ENCODE measurements around the gene LARGE2.

The LARGE2 gene

DNA sequence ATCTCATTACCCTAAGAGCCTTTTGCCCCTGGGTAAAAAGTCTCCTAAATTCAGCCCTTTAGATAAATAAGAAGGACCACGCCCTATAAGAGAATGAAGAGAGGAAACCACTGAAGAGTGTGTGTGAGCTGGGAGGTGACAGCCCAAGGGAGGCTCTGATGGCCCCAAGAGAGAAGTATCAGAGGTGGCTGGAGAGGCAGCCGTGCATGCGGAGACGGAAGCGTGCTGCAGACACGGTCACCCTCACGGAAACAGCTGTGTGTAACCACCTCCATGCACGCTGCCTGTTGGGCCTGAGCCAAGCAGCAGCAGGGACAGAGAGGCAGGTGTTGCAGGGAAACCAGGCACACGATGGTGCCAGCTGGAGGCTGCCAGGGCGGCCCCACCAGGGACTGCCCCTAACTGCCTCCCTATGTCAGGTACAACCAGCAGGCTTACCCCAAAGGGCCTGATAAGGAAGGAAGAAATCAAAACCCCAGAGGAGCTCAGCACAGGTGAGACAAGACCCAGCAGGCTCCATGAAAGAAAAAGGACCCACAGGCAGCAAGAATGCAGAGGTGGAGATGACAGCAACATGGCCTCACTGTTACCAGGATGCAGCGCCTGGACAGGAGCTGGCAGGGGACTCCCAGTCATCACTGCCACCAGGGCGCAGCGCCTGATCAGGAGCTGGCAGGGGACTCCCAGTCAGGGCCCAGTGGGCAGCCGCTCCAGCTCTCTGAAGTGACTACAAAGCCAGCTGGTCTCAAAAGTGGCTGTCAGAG lies 7.8 kb downstream of the LARGE2 start:
- no peak for DNase-seq (ENCODE audit: low read depth)

DNA sequence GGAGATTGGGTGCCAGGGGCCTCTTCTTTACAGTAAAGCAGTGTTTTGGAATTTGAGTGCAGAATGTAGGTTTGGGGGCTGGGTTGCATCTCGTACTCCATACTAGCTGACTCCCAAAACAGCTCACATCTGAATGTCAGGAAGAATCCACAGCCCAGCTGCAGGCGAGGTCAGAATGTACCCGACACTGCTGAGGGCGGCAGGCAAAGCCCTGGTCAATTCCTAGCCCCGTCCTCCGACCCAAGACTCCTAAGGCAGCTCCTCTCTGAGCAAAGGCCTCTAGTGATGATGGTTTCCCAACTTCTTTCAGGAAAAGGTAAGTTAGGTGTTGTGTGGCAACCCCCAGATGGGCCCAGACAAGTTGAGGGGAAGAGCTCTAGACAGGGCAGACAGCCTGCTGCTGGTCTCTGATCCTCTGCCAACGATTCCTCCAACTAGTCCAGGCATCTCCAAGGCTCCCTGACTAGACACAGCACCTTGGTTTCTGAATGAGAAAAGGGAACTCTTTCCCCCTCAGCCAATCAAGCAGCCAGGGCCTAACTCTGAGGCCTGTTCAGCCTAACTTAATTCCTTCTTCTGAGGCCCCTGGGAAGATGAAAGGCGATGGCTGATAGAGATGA lies 8.6 kb downstream of the LARGE2 start:
- no peak for DNase-seq (ENCODE audit: low read depth)

DNA sequence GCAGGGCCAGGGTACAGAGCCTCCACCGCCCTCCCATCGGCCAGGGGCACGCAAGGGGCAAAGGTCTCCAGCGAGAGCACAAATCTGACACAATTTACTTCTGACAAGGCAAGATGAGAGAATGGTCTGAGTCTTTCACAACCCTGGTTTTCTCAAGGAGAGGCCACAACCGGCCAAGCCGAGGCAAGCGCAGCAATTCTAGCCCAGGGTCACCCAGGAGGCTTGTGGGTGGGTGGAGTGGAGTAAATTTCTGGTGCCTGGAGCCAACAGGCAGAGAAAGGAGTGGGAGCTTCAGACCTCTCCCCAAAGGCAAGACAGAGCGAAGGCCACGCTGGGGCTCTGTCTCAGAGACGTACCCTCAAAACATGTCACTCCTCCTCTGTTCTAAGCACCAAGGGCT lies 9.3 kb downstream of the LARGE2 start:
- no peak for DNase-seq (ENCODE audit: low read depth)

DNA sequence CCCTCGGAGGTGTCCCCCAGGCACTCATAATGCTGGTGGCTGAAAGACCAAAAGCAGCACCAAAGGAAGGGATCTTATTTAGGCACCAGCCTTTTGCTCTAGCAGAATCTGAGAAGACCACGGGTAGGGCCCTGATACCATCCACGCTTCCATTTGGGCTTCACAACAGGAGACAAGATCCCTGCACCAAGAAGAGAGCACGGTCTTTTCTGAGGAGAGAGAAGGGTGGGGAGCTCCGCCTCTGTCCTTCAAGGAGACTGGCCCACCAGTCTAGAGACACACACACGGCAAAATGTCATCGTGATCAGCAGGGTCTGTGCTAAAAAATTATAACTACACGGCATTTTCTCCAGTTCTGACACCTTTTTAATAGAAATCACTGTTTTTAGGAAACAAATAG lies 9.8 kb downstream of the LARGE2 start:
- no peak for DNase-seq (ENCODE audit: low read depth)

DNA sequence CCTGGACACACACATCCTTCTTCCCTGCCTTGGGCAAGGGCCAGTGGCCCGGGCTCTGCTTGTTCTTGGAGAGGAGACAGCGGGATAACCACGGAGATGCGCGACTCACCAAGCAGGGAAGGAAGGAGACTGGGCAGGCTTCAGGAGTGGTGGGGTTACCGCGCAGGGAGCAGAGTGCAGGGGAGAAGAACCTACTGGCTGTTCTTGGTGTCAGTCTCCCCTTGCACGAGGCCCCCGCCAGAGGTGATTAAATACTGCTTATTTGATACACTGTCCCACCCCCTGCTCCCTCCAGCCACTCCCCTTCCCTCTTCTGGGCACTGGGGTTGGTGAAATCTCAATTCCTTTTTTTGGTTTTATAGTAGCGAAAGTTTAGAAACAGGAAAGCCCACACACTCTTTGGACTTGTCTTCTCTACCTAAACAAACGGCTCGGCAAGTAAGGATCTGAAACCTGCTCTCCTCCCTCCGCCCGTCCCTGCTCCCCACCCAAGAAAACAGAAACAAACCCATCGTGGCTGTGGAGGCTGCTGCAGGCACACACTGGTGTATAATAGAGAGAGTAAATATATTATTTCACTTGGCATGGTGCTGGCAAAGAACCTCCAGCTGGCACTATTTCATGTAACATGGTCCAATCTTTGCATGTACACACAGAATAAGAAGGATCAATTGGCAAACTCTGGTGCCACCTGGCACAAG lies 10.8 kb downstream of the LARGE2 start:
- no peak for DNase-seq (ENCODE audit: low read depth)

DNA sequence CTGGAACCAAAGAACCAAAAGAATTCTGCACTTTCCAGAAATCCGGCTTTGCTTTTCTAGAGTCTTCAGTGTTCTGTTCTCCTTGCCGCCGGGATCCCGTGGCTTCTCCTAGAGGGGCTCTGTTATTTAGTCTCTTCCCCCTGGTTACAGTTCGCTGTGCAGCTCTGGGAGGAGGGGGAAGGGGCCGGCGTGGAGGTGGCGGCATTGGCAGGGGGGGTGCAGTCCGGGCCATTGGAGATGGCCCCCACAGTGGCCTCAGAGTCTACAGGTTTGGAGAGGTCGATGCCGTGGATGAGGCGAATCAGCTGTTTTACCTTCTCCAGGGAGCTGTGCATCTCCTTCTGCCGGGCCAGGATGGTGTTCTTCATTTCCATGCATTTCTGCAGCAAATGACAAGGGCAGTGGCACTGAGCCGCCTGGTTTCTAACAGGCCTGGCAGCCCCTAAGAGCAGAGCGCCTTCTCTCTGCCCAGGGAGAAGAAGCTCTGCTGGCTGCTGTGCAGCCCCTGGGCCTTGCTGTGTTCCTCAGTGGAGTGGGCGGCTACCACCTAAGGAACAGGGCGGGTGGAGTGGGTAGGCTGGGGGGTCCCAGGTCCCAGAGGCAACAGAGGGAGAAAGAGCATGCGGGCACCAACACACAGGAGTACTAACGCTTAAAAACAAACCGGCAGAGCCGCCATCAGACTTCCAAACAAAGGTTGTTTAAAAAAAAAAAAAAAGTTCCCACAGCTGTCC lies 11.6 kb downstream of the LARGE2 start:
- no peak for DNase-seq (ENCODE audit: low read depth)

DNA sequence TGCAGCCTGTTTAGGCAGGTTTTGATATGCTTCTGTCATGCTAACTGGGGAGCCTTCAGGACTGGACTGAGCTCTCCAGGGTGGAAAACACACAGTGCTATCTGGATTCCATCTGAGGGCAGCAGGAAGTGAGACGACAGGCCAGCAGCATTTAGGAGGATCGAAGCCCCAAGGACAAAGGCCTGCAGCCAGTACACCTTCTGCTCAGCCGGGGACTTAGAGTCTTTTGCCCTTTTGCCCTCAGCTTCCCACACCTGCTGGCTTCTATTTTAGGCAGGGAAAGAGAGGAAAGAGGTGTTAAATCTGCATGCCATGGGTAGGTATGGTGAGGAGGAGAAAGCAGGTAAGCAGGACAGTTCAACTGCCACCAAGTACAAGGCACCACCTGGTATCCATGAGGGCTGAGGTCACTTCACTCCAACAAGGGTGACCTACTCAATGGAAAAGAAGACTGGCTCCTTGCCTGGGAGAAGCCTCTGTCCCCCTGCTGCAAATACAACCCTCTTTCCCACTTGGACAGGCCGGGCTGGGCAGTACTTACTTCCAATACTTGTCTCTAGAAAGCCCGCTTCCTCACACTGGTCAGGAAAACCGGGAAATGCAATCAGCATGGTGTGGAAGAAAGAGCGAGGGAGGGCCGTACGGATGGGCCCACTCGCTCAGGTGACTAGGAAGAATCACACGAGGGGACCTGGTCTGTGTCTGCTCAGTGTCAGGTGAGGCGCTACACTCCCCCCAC lies 12.3 kb downstream of the LARGE2 start:
- DNase-seq (ENCODE audit: low read depth), result no peak

DNA sequence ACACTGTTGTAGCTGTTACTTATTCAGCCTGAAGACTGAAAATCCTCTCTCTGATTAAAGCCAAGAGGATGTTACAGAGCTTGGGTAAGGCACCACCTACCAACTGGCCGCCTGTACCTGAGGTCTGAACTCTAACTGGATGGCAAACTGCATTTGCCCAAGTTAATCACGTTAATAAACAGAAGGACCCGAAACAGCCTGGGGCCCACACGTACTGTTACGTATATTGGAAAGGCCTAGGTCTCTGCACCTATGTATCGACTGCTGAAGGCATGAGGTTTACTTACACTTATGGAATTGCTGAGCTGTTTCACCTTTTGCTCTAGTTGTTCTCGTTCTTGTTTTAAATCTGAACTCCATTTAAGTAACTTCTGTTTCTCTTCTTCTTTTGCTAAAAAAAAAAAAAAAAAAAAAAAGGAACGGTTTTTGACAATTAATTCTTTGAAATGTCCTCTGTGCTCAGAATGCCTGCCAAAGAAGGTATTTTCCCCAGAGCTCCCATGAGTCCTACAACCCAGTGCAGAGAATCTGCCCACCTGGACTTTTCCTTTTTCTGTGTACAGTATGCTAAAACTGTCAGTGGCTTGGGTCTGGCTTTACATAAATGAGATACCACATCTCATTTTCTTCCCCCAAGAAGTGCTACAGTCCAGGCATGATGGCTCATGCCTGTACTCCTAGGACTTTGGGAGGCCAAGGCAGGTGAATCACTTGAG lies 13.1 kb downstream of the LARGE2 start:
- DNase-seq (ENCODE audit: low read depth), result no peak

DNA sequence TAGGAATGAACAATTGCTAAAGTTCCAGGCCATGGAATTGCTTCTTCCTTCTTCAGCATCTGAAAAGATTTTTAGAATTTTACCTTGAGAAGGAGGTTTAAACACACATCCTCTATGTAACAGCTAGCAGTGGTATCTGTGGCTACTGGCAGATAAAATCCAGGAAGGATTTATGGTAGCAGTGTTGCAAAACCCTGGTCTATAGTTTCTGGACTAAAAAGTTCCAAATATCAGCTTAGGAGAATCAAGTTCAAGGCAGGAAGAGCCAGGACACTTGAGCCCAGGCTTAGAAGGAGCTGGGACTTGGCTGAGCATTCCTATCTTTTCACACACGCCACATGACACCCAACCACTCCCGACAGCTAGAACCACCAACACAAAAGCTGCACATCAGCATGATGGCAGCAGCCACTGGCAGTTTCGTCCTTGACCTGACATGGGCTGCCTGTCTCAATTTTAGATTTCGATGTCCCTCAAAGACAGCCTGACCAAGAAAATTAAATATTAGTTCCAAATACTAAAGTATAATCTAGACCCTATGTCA lies 14.1 kb downstream of the LARGE2 start:
- DNase-seq (ENCODE audit: low read depth), result no peak

DNA sequence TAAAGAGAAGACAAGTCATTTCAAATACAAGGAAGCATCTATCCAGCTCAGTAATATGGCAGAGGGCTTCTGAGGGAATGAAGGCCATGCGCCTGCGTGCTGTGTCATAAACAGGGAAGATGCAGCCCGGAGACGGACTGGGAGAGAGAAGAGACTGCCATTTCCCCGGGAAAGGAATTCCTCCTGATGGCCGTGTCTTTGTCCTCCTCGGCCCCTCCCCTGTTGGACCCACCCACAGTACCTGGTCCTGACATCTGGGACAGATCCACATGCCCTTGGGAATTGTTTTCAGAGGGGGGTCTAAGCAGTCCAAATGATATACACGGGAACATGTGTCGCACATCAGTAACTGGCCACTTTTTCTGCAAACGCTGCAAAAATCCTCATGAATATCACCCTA lies 15.5 kb downstream of the LARGE2 start:
- no peak for DNase-seq (ENCODE audit: low read depth)

DNA sequence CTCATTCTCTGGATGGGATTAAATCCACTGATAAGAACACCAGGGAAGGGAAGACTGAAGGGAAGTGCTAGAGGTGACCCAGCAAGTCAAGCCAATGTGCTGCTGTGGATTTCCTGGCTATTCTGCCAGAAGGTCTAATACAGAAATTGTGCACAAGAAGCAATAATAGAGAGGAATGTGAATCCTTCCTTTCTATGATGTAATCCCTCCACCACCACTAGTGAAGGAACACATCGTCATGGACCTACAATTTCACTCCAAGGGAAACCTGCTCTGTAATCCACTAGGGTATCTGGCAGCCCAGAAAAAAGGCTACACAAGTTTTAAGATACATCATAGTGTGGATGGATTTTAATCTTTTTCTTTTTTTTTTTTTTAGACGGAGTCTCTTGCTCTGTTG lies 17.4 kb downstream of the LARGE2 start:
- DNase-seq (ENCODE audit: low read depth), result no peak

DNA sequence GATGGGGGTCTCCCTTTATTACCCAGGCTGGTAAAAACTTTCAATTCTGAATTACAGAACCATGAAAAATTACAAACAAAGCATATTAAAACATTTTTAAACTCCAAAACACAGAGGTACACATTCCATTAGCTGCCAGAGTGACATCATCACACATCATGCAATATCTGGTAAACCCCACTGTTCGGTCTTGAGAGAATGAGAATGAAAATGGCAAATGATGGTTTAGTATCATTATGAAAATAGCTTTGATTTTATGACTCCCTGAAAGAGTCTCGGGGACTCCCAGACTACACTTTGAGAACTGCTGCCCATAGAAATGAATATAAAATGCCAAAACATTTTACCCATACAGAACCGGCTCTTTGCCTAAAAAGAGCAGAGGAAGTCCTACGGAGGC lies 18.8 kb downstream of the LARGE2 start:
- no peak for DNase-seq (ENCODE audit: low read depth)

DNA sequence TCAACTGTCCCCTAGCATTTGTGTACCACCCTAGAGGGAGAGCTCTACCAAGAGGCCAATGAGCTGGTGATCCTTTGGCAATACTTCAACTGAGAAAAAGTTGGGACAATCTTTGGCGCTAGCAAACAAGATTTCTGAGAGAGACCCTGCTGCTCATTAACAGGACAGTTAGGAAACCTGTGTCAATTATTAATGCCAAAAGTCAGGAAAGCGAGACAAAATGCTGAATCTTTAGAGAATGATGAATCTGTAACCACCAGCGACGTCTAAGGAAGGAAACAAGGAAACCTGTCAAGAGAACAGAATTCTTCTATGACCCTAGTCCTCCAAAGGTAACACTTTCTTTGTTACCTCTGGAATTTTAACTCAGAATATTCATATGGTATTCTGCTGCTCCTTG lies 19.9 kb downstream of the LARGE2 start:
- DNase-seq (ENCODE audit: low read depth), result no peak

DNA sequence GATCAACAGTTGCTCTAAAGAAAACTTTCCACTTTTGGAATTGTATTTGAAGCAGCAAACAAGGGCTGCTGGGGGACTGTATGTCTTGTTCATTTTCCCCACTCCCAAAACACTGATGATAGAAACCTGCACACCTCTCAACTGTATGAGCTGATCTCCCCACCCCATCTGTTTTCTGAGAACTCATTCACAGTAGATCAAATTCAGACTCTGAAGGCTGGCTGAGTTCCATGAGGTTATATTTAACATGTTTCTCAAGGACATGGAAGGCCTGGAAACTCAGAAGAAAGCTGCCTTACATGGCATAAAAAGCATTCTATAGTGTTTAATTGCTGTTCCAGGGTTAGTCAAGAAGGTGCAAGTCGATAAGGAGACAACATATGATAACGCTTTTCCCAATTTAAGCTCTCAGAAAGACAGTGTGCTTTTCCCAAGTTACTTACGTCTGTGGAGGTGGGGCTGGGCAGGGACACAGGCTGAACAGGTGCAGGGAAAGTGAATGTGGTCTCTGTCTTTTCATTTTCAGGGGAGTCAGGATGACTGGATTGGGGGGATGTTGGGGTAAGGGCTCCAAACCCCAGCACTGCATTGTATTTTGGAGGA lies 23.0 kb downstream of the LARGE2 start:
- DNase-seq (ENCODE audit: low read depth), result no peak

DNA sequence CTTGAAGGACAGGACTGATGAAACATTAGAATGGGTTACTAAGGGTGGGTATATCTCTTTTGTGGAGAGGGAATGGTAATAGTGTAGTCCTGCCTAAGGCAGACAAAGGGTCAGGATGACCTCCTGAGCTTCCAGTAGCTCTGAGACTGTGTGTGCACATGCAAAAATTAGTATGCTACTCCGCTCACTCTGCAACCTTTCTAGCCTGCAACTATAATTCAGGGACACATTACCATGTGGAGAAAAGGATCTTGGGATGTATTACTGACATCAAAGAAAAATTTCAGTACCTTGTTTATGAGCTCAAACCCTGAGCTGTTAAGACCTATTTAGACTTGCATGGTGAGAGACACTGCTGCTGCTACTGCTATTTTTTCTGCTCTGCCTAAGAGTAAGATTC lies 25.4 kb downstream of the LARGE2 start:
- no peak for DNase-seq (ENCODE audit: low read depth)

DNA sequence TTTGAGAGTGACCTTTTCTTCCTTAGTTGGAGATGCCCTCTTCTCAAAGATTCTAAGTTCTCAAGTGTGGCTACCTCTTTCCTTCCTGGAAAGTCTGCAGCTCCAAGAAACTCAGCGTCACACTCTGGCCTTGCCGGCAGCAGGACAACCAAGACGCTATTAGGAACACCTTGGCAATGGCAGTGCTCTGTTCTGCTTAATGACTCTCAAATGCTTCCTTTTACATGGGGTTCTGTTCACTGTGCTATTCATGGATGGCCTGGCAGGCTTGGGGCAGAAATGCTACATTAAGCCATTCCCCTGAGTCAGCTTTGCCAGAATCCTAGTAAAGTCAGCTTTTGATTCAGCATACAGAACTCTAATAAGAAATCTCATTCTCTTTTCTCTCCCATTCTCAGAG lies 25.9 kb downstream of the LARGE2 start:
- DNase-seq (ENCODE audit: low read depth), result no peak

DNA sequence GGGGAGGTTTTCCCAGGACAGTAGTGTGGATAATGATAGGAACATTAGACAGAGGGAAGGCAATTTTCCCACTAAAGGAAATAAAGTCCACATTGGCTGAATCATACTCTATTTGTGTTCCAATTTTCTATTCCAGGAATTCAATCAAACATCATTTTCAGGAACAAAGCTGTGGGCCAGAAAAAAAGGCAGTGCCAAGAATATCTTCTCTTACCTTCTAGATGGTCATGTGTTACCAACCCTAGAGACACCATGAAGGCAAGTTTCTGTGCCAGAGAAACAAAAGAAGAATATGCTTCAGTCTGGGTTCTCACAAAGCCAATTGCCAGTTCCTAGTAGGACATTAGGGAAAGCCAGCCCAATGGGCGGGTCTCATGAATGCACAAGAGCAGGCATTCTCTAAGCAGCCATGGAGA lies 27.5 kb downstream of the LARGE2 start:
- DNase-seq (ENCODE audit: low read depth), result peak; percentile 15

DNA sequence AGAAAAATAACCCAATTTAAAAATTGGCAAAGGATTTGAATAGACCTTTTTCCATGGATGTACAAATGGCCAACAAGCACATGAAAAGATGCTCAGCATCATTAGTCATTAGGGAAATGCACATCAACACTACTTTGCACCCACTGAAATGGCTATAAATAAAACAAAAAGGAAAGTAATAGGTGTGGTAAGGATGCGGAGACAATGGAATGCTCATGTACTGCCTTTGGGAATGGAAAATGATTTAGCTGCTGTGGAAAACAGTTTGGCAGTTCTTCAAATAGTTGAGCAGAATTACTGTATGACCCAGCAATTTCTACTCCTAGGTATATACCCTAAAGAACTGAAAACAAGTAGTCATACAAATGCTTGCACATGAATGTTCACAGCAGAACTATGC lies 37.4 kb downstream of the LARGE2 start:
- no peak for DNase-seq (ENCODE audit: low read depth)

DNA sequence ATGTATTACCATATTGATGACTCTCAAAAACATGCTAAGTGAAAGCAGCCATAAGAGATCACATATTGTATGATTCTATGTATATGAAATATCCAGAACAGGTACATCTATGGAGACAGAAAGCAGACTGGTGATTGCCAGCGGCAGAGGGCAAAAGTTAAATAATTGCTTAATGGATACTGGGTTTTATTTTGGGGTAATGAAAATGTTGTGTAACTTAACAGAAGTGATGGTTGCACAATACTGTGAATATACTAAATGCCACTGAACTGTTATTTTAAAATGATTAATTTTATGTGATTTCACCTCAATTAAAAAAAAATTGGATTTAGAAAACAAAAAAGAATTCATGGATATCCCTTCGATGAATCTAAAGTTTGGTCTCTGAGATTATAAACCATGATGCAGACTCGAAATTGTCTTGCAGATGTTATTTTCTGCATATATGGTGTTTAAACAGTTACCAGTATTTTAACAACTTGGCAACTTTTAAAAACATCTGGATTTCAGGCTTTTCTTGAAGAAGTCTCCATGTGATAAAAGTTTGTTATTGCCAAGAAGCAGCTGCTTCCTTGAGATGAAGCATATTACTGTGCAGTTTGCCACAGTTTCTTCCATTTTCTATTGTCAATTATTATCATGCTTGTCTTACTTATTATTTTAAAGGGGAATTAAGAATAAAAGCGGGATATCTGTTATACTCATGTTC lies 38.1 kb downstream of the LARGE2 start:
- peak; percentile 27 for DNase-seq (ENCODE audit: low read depth)

DNA sequence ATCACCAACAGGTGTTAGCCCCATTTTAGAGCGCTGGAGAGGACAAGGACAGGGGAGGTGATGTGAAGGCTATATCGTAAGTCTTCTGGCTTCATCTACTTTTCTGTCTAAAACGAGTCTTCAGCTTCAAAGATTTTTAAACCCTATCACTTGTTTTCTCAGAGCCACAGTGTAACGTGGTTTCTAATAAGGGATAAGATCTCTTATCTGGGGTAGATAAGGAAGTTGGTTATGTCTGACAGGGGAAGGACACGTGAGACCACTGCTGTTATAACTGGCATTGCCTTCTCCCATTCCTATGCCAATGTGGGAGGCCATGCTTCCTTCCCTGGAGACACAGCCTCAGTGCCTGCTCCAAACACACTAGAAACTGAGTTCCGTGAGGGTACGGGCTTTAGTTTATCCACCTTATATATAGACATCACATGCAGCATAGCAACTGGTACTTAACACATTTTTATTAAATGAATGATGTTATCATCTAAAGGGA lies 39.3 kb downstream of the LARGE2 start:
- DNase-seq (ENCODE audit: low read depth), result no peak

Data from fibroblast of gingiva (primary cell).